Measurements from ENCODE around the gene STXBP4. TPM values are rescaled to one million over a fixed set of nuclear protein-coding genes. Genes with fewer than 3 reads are reported as not detected.

The STXBP4 gene
- total RNA-seq, 6 donors from 2014 or later = 9.1 to 24.7 (median 11.9) TPM

GRCh38 chr17:55038291-55038690, 69.7 kb downstream of the STXBP4 start:
- H3K4me3 ChIP-seq = no peak overlapping the region
- H3K27ac ChIP-seq = no peak overlapping the region
- H3K36me3 ChIP-seq = no peaks in the 10 kb centered on the region
- WGBS, 2 donors = 95 to 97% methylated on average over 1 of the region's 1 CpG
- DNase-seq (no peak), ATAC-seq (ENCODE audit: low FRiP score in 2 of 2) (no peak)
- H3K4me1 ChIP-seq = no peaks in the 10 kb centered on the region
- no peaks in the 10 kb centered on the region for H3K27me3 ChIP-seq
- H3K9me3 ChIP-seq = no peaks in the 10 kb centered on the region
- TF ChIP-seq EP300 (IDR thresholded peaks at IDR 0.05) (no peak), POLR2AphosphoS5 (IDR thresholded peaks at IDR 0.05) (no peak), CTCF (IDR thresholded peaks at IDR 0.05) (no peak), POLR2A (IDR thresholded peaks at IDR 0.05) (no peak)

- Histone ChIP-seq H3K27me3 (no peaks in the 10 kb centered on the region), H3K36me3 (peaks cover 0 to 11% (median 0%) of the 10 kb centered on the region in 4 donors), H3K9me3 (no peaks in the 10 kb centered on the region), H3K4me1 (no peaks in the 10 kb centered on the region), H3K27ac (no peak overlapping the region), H3K4me3 (no peak overlapping the region)
- 62 to 77% methylated on average over 4 of the region's 4 CpGs for WGBS, 2 donors
- no peak for DNase-seq
- no peak for TF ChIP-seq EP300 (IDR thresholded peaks at IDR 0.05)
- no peak for TF ChIP-seq CTCF (IDR thresholded peaks at IDR 0.05)
- TF ChIP-seq POLR2AphosphoS5 (IDR thresholded peaks at IDR 0.05) = no peak
- no peak for TF ChIP-seq POLR2A (IDR thresholded peaks at IDR 0.05)
- ATAC-seq (ENCODE audit: low FRiP score in 2 of 2) = no peak
Measured at GRCh38 chr17:55040611-55041010, 72.0 kb downstream of the STXBP4 start.

- Histone ChIP-seq H3K27ac (no peak overlapping the region), H3K9me3 (no peaks in the 10 kb centered on the region), H3K4me1 (no peaks in the 10 kb centered on the region), H3K36me3 (no peaks in the 10 kb centered on the region), H3K27me3 (no peaks in the 10 kb centered on the region), H3K4me3 (no peak overlapping the region)
- WGBS, 2 donors = 90 to 94% methylated on average over 1 of the region's 1 CpG
- DNase-seq = no peak
- no peak for ATAC-seq (ENCODE audit: low FRiP score in 2 of 2)
- TF ChIP-seq CTCF (IDR thresholded peaks at IDR 0.05) (peak in 3 of 6 experiments; percentile 17 to 32 (median 22)), POLR2A (IDR thresholded peaks at IDR 0.05) (no peak)
Measured at GRCh38 chr17:55053855-55054254, 85.3 kb downstream of the STXBP4 start.

GRCh38 chr17:55054429-55054828, 85.9 kb downstream of the STXBP4 start:
- no peak overlapping the region for H3K4me3 ChIP-seq
- no peaks in the 10 kb centered on the region for H3K4me1 ChIP-seq
- H3K27ac ChIP-seq = no peak overlapping the region
- DNase-seq (no peak), ATAC-seq (ENCODE audit: low FRiP score in 2 of 2) (no peak)
- no peaks in the 10 kb centered on the region for H3K36me3 ChIP-seq
- TF ChIP-seq POLR2A (IDR thresholded peaks at IDR 0.05) = no peak
- no peak for TF ChIP-seq CTCF (IDR thresholded peaks at IDR 0.05)
- no peak for TF ChIP-seq EP300 (IDR thresholded peaks at IDR 0.05)
- TF ChIP-seq POLR2AphosphoS5 (IDR thresholded peaks at IDR 0.05) = no peak
- no peaks in the 10 kb centered on the region for H3K9me3 ChIP-seq
- H3K27me3 ChIP-seq = no peaks in the 10 kb centered on the region

GRCh38 chr17:55056526-55056925, 88.0 kb downstream of the STXBP4 start:
- no peaks in the 10 kb centered on the region for H3K9me3 ChIP-seq
- H3K4me1 ChIP-seq = no peaks in the 10 kb centered on the region
- no peak for TF ChIP-seq POLR2A (IDR thresholded peaks at IDR 0.05)
- TF ChIP-seq EP300 (IDR thresholded peaks at IDR 0.05) = no peak
- TF ChIP-seq CTCF (IDR thresholded peaks at IDR 0.05) = no peak
- no peaks in the 10 kb centered on the region for H3K27me3 ChIP-seq
- WGBS, 2 donors = 41 to 59% methylated on average over 4 of the region's 4 CpGs
- H3K4me3 ChIP-seq = no peak overlapping the region
- no peak for ATAC-seq (ENCODE audit: low FRiP score in 2 of 2)
- no peaks in the 10 kb centered on the region for H3K36me3 ChIP-seq
- no peak overlapping the region for H3K27ac ChIP-seq
- DNase-seq = peak in 1 of 2 donors; percentile 40
